GM19238 (cell line): ENCODE results near the gene PXDN.

Experiments used
- DNase-seq: peaks from one replicate; pipeline ENCODE4 v3.0.0; 2011; ENCODE audit warnings: low spot score; ENCODE audit not compliant: insufficient read length

The PXDN gene

DNA sequence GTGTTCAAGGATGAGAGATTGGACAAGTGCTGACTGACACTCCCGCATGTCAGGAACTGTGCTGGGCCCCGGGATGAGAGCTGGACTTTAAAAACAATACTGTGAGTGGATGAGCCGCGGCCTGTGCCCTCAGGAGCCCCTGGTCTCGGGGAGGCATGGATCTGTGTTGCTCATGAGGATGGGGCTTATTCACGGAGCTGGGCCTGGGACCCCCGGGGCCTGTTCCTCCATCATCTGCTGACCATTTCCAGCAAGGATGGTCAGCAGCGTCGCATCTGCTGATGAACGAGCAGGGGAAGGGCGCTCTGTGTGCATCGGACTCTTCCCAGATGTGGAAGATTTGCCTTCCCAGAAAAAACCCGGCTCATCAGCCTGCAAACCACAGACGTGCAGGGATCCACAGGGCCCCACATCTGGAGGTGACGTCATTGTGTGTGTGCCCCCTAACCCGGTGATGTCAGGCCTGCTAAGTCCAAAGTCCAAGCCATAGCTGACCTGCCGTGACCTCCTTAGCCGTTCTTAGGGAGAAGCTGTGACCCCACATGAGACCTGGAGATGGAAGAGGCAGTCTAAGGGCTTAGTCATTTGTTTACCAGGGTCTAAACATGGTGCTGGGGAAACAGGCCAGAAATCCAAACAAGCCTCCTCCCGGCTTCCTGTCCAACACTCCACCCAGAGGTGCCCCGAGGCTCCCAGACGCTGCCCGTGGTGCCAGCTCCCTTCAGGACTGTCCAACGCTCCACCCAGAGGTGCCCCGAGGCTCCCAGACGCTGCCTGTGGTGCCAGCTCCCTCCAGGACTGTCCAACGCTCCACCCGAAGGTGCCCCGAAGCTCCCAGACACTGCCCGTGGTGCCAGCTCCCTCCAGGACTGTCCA is 143.9 kb downstream of the PXDN start:
- no peak for DNase-seq

DNA sequence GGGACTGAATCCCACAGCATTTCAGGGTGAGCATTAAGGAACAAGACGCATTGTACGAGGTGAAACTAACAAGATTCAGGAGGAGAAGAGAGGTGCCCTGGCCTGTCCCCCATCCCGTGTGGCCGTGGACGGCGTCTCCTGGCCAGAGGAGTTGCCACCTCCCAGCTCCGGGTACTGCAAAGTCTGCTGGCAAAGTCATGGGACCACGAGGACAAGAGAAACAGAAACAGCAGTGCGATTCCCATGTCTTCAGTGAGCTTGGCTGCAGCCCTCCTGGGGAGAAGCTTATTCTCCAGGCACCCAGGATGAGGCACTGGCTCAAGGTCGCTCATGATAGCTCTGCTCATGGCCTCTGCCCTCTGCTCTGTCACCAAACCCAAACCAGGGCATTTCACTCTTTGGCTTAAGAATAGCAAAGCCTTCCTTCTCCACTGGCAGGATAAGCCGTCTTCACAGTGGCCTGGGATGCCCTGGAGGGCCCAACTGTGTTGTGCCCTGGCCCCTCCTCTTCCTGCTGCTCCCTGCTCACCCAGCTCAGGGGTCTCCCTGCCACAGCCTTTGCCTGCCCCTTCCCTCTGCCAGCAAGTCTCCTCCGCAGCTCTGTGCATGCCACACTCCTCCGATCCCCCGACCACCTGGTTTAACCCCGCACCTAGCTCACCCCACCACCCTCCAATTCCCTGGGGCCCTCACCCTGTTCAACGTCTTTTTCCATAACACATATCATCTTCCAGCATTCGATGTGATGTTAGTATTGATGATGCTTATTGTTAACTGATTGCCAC is 144.8 kb downstream of the PXDN start:
- no peak for DNase-seq

DNA sequence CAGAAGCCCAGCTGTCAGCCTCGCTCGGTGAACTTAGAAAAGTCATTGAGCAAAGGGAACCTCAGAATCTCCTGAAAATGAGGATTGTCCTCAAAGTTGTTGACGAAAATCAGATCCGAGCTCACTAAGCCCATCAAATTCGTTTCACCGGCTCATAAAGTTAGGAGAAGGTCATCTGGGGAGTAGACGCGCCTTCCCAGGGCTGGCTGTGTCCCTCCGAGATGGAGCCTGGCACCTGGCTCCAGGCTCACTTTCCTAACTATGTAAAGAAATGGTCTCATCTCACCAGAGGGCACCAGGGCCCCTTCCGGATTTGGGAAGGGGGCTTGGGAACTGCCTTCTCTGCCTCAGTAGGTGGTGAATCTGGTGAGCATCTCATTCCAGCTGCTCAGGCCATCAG is 145.5 kb downstream of the PXDN start:
- DNase-seq = no peak

DNA sequence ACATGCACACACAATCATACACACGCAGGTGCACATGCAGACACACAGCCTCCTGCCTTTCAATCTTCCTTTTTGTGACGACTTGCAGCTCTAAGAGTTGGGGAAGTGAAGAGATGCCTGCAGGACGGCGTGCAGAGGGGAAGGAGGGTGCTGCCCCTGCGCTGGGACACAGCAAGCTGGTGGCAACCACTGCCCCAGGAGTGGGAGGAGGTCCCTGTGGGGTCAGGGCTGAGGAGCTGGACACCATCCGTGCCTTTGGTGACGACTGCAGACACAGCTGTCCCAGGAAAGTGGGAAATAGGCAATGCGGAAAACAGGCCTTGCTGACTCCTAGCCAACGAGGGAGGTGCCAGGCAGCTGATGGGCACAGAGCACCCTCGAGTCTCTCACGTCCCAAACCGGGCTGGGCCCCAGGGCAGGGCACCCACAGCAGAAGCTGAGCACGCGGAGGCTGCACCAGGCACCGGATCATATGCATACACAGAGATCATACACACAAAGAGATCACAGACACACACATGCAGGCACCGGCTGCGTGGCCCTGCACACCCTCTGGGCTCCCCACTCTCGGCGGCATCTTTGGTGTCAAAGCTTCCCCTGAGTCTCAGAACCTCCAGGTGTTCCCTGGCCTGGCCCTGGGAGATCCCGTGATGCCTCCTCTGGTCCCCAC is 146.1 kb downstream of the PXDN start:
- no peak for DNase-seq

DNA sequence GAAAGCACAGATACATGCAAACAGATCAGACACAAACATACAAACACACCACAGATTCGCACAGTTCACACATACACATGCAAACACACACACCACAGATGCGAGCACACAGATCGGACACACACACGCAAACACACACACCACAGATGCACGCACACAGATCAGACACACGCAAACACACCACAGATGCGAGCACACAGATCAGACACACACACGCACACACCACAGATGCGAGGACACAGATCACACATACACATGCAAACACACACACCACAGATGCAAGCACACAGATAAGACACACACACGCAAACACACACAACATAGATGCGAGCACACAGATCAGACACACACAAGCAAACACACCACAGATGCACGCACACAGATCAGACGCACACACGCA is 149.0 kb downstream of the PXDN start:
- no peak for DNase-seq

DNA sequence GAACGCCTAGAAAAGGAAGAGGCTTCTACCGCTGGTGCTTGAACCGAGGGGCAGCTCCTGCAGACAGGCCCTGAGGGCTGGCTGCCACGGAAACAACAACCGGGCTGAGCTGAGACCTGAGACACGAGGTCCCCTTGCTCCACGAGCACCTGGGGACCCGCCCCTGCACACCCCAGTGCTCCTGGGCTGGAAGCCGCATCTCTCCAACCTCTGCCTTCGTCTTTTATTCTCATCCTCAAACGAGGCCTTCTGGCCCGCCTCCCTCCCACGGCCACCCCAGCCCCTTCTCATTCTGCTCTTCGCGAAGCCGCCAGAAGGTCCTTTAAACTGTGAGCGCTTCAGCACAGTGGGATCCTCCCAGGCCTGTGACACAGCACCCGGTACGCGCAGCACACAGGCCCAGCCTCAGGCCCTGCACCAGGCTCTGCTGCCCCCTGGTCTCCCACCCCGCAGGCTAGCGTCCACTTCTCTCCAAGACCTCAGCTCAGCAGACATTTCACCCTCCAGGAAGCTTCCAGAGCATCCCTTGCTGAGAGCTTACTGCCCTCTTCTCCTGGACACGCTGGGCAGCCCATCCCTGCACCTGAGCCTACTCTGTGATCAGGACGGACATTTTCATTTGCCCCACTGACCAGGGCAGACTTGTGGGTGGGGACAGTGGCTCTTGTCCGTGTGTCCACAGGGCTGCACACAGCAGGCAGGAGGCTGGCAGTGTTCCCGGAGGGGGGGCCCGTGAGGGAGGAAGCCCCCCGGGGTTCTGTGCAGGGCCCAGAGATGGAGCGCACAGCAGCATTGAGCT is 149.7 kb downstream of the PXDN start:
- DNase-seq = no peak

DNA sequence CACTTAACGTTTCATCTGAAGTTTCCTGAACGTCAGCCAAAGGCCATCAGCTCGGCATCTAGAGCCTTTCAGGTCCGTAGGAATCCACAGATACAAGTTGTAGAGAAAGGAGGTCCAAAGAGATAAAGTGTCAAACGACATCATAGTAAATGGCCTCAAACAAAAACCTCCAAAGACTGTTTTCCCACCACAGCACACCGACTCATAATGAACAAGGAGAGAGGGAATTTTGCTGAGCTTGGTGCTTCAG is 150.3 kb downstream of the PXDN start:
- no peak for DNase-seq

DNA sequence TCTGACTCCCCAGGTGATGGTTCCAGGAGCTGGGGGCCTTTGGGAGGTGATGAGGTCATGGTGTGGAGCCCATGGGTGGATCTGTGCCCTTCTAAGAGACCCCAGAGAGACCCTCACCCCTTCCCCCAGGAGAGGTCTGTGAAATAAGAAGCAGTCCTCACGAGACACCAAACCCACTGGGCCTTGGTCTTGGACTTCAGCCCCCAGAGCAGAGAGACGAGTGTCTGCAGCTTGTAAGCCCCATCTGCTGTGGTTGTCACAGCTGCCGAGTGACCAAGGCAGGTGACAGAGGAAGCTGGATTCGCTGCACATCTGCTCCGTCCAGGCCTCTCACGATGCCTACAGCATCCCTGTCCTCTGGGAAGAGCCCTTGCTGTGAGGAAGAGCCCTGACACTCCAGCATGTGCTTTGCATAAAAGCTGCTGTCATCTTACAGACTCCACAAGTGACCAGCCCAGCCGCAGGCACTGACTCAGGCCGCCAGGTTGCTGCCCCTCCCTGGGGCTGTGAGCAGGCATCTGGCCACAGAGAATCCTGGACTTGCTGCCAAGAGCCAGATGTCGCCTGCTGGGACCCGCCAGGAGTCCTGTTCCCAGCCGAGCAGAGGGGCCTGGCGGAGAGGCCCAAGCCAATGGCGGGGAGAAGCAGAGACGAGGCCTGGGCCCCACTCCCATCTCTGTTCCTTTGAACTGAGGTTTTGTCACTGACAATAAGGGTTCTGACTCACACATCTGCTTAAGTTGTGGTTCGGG is 150.8 kb downstream of the PXDN start:
- no peak for DNase-seq

DNA sequence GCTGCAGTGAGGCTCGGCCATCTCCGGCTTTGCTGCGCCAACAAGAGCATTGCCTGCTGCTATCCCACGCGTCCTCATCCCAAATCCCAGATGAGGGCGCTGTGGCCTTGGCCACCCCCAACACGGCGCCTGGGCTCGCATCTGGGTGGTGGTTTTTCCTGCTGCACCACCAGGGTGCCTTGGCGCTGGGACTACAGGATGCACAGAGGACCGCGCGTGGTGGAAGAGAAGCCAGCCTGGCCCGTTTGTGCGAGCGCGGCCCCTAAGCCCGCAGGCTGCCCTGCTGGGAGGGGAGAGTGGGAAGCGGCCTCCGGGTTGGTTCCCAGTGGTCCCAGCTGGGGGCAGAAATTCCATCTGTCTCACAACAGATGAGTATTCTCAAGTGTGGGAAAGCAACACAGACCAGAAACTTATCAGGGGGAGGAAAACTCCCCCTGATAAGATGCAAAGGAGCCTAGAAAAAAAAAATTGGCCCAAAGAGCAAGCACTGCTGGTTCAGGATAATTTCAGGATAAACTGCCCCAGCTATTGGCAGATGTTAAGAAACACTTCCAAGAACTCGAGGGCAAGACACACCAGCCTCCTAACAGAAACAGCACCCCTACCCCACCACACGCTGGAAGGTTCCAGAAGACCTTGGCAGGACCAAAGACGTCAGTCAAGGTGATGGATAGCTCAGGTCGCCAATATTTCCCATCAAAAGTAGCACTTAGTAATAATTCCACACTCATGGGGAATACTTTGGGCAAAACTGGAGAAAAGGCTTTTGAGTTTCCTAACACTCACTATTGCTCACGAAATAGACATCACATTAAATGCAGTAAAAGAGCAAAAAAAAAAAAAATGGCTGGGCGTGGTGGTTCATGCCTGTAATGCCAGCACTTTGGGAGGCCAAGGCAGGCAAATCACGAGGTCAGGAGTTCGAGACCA is 152.1 kb downstream of the PXDN start:
- DNase-seq = no peak

DNA sequence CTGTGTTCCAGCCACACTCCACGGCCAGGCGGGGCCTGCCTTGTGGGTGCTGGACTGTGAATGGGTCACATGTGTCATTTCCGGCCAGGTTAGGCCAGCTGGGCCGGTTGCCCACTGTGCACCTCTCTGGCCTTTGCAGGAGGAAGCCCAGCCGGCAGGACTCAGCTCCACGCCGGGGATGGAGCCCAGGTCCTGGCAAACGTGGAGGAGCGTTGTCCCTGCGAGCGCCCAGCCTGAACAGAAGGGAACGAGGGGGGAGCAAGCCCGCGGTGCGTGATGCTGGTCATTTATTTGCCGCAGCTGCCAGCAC is 152.9 kb downstream of the PXDN start:
- DNase-seq = no peak

DNA sequence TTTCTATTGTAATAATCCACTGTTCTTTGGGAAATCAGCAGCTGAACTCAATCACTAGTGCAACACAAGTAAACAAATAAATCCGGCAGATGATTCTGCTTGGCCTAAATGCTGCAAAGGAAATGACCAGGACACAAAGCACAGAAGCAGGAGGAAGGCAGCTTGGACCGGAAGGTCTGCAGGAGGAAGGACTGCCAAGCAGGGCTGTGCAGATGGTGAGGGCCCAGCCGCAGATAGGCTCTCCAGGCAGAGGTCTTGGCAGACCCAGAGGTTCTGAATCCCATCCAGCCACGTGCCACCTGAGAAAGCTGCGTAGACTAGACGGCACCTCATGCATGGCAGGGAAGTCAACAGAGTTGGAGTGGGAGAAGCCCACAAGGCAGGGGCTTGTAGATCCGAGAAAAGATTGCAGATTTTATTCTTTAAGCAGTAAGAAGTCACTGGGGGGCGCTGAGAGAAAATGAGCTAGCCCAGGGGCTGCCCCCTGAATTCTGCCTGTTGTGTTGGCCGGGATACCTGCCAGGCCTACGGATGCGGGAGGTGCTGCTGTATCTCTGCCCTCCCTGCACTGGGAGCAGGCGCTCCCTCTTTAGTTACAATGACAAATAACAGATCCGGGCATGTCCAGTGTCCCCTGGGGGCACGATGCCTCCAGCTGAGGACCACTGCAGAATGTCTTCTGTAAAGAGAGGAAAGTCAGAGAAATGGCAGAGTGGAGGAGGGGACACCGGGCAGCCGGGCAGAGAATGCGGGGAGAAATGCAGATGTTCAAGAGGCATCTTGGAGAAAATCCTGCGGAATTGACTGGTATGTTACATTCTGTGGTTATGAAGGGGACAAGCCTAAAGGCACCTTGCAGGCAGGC is 153.5 kb downstream of the PXDN start:
- no peak for DNase-seq

DNA sequence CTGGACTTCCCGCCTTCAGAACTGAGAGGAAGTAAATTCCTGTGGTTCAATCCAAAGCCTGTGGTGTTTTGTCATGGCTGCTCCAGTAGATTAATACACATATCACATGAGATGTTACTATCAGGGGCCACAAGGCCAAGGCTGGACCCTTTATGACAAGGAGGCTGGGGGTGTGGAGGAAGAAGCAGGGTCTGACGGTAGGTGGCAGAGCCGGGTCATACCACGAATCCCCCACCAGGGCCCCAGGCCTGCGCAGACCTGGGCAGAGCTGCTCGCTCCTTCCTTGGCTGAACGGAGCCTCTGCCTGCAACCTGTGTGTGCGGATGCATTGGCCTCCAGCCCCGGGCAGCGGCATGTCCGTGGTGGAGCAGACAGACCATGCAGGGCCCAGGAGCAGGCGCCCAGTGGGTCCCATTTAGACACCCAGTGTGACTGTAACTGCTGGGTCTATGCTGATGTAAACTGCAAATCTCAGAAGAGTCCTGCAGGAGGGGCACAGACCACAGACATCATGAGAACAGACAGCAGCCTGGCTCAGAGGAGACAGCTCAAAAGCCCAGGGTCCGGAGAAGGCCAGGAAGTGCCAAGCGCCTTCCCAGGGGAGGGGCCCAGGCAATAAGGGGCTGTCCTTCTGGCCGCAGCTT is 155.2 kb downstream of the PXDN start:
- no peak for DNase-seq

DNA sequence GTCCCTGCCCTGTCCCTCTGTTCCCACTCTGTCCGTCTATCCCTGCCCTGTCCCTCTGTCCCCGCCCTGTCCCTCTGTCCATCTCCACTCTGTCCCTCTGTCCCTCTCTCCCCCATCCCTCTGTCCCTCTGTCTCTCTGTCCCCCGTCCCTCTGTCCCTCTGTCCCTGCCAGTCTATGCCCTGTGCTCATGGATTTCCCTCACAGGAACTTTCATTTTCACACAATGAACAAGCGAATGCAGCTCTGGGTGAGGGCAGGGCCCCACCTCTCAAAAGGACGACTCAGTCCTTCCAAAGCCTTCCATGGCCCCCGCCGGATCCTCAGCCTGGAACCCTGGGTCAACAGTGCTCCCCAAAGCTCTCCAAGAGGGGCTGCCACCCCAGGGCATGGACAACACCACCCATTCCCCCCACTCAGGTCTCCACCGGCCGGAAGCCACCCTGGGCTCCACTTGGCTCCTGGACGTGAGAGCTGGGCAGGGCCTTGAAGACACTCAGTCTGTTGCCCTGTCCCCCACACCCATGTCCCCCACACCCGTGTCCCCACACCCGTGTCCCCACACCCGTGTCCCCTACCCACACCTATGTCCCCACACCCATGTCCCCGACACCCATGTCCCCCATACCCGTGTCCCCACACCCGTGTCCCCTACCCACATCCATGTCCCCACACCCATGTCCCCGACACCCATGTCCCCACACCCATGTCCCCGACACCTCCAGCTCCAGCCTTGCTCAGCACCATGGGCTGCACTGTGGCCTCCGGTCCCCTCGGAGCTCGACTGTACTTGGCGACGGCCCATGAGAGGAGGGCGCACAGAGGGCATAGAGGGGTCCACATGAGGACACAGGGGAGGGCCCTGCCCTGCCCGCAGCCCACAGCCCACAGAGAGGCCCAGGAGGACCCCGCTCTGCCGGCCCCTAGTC is 156.0 kb downstream of the PXDN start:
- no peak for DNase-seq

DNA sequence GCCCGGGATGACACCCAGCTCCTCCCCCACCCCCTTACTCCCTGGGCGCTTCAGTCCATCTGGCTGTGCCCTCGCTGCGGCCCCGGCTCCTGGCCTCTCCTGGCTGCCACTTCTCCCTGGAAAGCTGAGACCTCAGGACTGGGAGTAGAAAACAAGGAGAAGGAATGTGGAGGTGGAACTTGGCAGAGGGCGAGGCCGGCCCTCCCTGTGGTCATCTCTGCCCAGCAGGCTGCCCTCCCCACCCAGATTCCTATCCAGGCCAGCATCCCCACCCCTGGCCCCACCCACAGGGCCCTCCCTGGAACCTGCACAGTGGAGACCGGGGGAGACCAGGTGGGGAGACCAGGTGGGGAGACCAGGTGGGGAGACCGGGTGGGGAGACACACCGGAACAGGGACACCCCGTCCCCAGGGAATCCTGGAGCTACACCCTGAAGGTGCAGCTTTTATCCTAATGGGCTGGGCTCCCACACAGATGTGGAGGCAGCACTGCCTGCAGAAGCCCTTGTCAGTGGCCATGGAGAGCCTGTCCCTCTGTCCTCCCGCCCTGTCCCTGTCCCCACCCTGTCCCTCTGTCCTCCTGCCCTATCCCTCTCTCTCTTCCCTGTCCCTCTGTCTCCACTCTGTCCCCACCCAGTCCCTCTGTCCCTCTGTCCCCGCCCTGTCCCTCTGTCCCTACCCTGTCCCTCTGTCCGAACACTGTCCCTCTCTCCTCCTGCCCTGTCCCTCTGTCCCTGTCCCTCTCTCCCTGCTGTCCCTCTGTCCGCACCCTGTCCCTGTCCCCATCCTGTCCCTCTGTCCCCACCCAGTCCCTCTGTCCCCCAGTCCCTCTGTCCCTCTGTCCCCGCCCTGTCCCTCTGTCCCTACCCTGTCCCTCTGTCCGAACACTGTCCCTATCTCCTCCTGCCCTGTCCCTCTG is 157.1 kb downstream of the PXDN start:
- DNase-seq = no peak

DNA sequence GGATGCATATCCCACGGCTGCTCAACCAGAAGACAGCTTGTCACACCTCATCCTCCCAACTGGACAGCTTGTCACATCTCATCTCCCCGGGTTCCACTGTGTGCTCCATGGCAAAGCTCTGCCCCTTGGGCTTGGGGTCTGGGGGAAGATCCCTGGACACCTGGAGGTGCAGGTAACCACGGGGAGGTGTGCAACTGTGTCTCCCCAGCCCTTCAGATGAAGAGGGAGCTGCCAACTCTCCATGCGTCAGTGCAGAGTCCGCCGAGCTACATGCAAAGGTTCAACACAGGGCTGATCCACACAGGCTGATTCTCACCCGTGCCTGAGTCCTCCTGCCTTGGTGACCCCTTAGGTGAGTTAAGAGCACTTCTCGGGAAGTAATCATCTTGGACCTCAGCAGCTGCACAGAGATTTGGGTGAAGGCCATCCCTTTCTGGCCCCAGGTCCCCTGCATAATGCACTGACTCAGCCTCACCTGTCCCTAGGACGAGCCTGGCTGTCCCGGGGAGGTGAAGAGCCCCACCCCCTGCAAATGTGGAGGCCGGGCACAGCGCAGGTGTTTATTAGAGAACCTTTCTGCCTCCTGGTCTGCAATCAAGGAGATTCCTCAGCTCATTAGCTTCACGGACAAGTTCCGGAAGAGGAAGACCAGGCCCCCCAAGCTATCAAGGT is 157.9 kb downstream of the PXDN start:
- DNase-seq = no peak

DNA sequence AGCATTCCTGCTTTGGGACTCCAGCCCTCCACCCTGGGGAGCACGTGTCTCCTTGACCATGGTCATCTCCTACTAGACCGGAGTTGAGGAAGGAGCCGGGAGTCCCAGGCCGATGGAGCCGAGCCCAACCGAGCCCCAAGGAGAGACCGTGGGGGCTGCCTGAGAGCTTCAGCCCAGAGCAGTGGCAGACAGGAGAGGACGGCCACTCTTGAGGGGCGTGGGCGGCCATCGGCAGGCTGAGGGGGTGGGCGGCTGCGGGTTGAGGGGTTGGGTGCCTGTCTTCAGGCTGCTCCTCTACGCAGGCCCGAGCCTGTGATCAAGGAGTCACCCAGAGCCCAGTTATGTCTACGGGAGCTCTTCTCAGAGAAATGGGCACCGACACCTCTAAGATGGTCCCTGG is 158.7 kb downstream of the PXDN start:
- DNase-seq = no peak
